Gastroesophageal sphincter (tissue), 4 donors: ENCODE results near the gene ASIC3. TPM values are rescaled to one million over a fixed set of nuclear protein-coding genes. Genes with fewer than 3 reads are reported as not detected.

Experiments used
- ATAC-seq: fragments of 150-250 bp; one replicate; pipeline ENCODE4 v1.9.1; 2016; ENCODE audit warnings: mild to moderate bottlenecking, moderate library complexity
- H3K27ac ChIP-seq, 4 donors: fragments of 200-600 bp; sonication (generic) in 3 of 4; 1 replicate in 3 of 4; 2 replicates in 1 of 4; pipeline ENCODE4 v1.5.1; 2016 to 2019
- H3K27me3 ChIP-seq: fragments of 200-600 bp; sonication (generic); one replicate; pipeline ENCODE4 v1.5.1; 2019
- H3K36me3 ChIP-seq, 2 donors: fragments of 200-600 bp; sonication (generic); one replicate each; pipeline ENCODE4 v1.5.1; 2019; ENCODE audit warnings: control low read depth in 1 of 2
- H3K4me1 ChIP-seq, 3 donors: fragments of 200-600 bp; sonication (generic); 1 replicate in 2 of 3; 2 replicates in 1 of 3; pipeline ENCODE4 v1.5.1; 2016 to 2019; ENCODE audit warnings: control low read depth in 2 of 3
- H3K4me3 ChIP-seq, 2 donors: fragments of 200-600 bp; sonication (generic); one replicate each; pipeline ENCODE4 v1.5.1; 2019; ENCODE audit warnings: mild to moderate bottlenecking in 1 of 2, moderate library complexity in 1 of 2
- H3K9me3 ChIP-seq, 3 donors: fragments of 200-600 bp; sonication (generic); one replicate each; pipeline ENCODE4 v1.5.1; 2017 to 2019; ENCODE audit warnings: control low read depth in 2 of 3
- CTCF ChIP-seq, 4 experiments: fragments of 200-600 bp in 2 of 4; fragments of 450-650 bp in 2 of 4; sonication (generic) in 1 of 4; IDR thresholded peaks; one replicate each; pipeline ENCODE4 v1.5.1; 2017 to 2019; ENCODE audit warnings: antibody characterized with exemption in 4 of 4, mild to moderate bottlenecking in 2 of 4, moderate library complexity in 2 of 4
- EP300 ChIP-seq: sonication (generic); formaldehyde crosslinking; IDR thresholded peaks from one replicate; pipeline ENCODE4 v1.6.1; 2017; ENCODE audit warnings: antibody characterized with exemption, mild to moderate bottlenecking
- POLR2A ChIP-seq, 2 donors: fragments of 450-650 bp; IDR thresholded peaks; one replicate each; pipeline ENCODE4 v1.6.1; 2017; ENCODE audit warnings: antibody characterized with exemption in 2 of 2, mild to moderate bottlenecking in 2 of 2, moderate library complexity in 1 of 2
- POLR2AphosphoS5 ChIP-seq: sonication (generic); formaldehyde crosslinking; IDR thresholded peaks from one replicate; pipeline ENCODE4 v1.6.1; 2017; ENCODE audit warnings: antibody characterized with exemption
- WGBS, 2 donors: methylation state at CpG; one replicate each; pipeline ENCODE4 v1.1.5; 2018; ENCODE audit warnings: low coverage in 1 of 2; 5-methylcytosine and 5-hydroxymethylcytosine counted together
- total RNA-seq, 4 donors: library from RNA; depleted of rRNA; stranded (reverse); fragments of >200 nt; gene quantifications; one replicate each; pipeline ENCODE4 v1.1.0, GENCODE V29; 2016

ASIC3 gene
- total RNA-seq, 4 donors from 2014 or later: 1.7 to 3.1 (median 2.1) TPM; not detected in 1

GRCh38 chr7:151071032-151071866 is 22.9 kb downstream of the ASIC3 start:
- TF ChIP-seq POLR2A (IDR thresholded peaks at IDR 0.05) (no peak), EP300 (no peak), POLR2AphosphoS5 (no peak), CTCF (IDR thresholded peaks at IDR 0.05) (no peak)

DNA sequence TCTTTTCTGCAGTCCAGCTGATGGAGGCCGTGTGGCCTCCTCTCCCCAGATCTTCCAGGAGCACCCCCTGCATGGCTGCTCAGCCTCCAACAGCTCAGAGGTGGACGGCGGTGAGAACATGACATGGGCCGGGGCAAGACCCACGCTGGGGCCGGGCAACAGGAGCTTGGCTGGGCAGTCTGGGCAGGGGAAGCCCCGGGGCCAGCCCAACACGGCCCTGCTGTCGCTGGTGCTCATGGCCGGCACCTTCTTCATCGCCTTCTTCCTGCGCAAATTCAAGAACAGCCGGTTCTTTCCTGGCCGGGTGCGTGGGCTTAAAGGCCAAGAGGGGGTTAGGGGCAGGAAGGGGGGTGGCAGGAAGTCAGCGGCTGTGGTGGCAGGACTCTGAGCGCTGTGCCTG is 25.7 kb downstream of the ASIC3 start:
- H3K27me3 ChIP-seq: no peaks in the 10 kb centered on the region
- no peak for TF ChIP-seq EP300
- TF ChIP-seq POLR2A (IDR thresholded peaks at IDR 0.05): no peak
- TF ChIP-seq POLR2AphosphoS5: no peak
- no peak for TF ChIP-seq CTCF (IDR thresholded peaks at IDR 0.05)
- H3K36me3 ChIP-seq: peaks cover 0 to 88% of the 10 kb centered on the region in 2 donors
- H3K9me3 ChIP-seq: no peaks in the 10 kb centered on the region
- H3K27ac ChIP-seq: no peak overlapping the region
- ATAC-seq: no peak
- H3K4me3 ChIP-seq: no peak overlapping the region
- WGBS, 2 donors: 40% methylated on average over 1 of the region's 17 CpGs; no CpG with 5 or more reads in 1 of the 2 donors
- peaks cover 0 to 26% (median 3%) of the 10 kb centered on the region in 3 donors for H3K4me1 ChIP-seq

More at GRCh38 chr7:151071032-151071866, 22.9 kb downstream of the ASIC3 start:
- Histone ChIP-seq H3K27ac (no peak overlapping the region), H3K4me1 (no peaks in the 10 kb centered on the region), H3K9me3 (no peaks in the 10 kb centered on the region), H3K27me3 (no peaks in the 10 kb centered on the region), H3K36me3 (peaks cover 0 to 100% of the 10 kb centered on the region in 2 donors), H3K4me3 (no peak overlapping the region)
- no peak for ATAC-seq
- WGBS, 2 donors: 80% methylated on average over 1 to 3 of the region's 39 CpGs

- TF ChIP-seq CTCF (IDR thresholded peaks at IDR 0.05) (no peak), POLR2A (IDR thresholded peaks at IDR 0.05) (no peak), POLR2AphosphoS5 (no peak), EP300 (no peak)
- WGBS, 2 donors: 79 to 100% methylated on average over 1 to 4 of the region's 26 CpGs
- H3K36me3 ChIP-seq: peaks cover 0 to 78% of the 10 kb centered on the region in 2 donors
Observed at GRCh38 chr7:151074817-151075661, 26.7 kb downstream of the ASIC3 start.

GRCh38 chr7:151075662-151075971 is 27.3 kb downstream of the ASIC3 start:
- Histone ChIP-seq H3K36me3 (peaks cover 0 to 72% of the 10 kb centered on the region in 2 donors), H3K27me3 (no peaks in the 10 kb centered on the region), H3K4me3 (no peak overlapping the region), H3K4me1 (peaks cover 0 to 38% (median 12%) of the 10 kb centered on the region in 3 donors), H3K27ac (no peak overlapping the region), H3K9me3 (no peaks in the 10 kb centered on the region)
- ATAC-seq: no peak
- no peak for TF ChIP-seq EP300
- TF ChIP-seq POLR2A (IDR thresholded peaks at IDR 0.05): no peak
- TF ChIP-seq POLR2AphosphoS5: no peak
- no peak for TF ChIP-seq CTCF (IDR thresholded peaks at IDR 0.05)
- WGBS, 2 donors: 77% methylated on average over 4 of the region's 7 CpGs; no CpG with 5 or more reads in 1 of the 2 donors

More at GRCh38 chr7:151074817-151075661, 26.7 kb downstream of the ASIC3 start:
- Histone ChIP-seq H3K4me3 (no peak overlapping the region), H3K9me3 (no peaks in the 10 kb centered on the region), H3K4me1 (peaks cover 0 to 37% (median 12%) of the 10 kb centered on the region in 3 donors), H3K27ac (no peak overlapping the region), H3K27me3 (no peaks in the 10 kb centered on the region)
- ATAC-seq: no peak
